Transverse colon (tissue), 4 donors: ENCODE measurements around the gene JAKMIP3.

ENCODE experiments used
- CTCF ChIP-seq, 5 experiments: fragments of 200-600 bp in 3 of 5; fragments of 450-650 bp in 2 of 5; sonication (generic) in 3 of 5; IDR thresholded peaks; 1 replicate in 2 of 5; 2 replicates in 3 of 5; pipeline ENCODE4 v1.5.1; 2016 to 2017; ENCODE audit warnings: antibody characterized with exemption in 5 of 5, inconsistent platforms in 3 of 5, mild to moderate bottlenecking in 2 of 5, moderate library complexity in 1 of 5
- POLR2A ChIP-seq: fragments of 450-650 bp; IDR thresholded peaks from one replicate; pipeline ENCODE4 v1.6.1; 2016; ENCODE audit warnings: antibody characterized with exemption, mild to moderate bottlenecking, moderate library complexity
- POLR2AphosphoS5 ChIP-seq, 3 donors: sonication (generic); formaldehyde crosslinking; IDR thresholded peaks; one replicate each; pipeline ENCODE4 v1.6.1; 2016; ENCODE audit warnings: antibody characterized with exemption in 3 of 3

GRCh38 chr10:132066812-132067211 lies 1.1 kb downstream of the JAKMIP3 start:
- TF ChIP-seq CTCF (IDR thresholded peaks at IDR 0.05) (no peak), POLR2AphosphoS5 (IDR thresholded peaks at IDR 0.05) (no peak), POLR2A (no peak)
